Smooth muscle cell (in vitro differentiated cells): ENCODE measurements around the gene DRG2. TPM values are rescaled to one million over a fixed set of nuclear protein-coding genes. Genes with fewer than 3 reads are reported as not detected.

Source experiments
- DNase-seq: peaks from one replicate; lab custom pipeline; 2025; ENCODE audit not compliant: unreplicated experiment; lab: John Stamatoyannopoulos, UW
- H2AFZ ChIP-seq: fragments of 200-600 bp; sonication (generic); 2 replicates; pipeline ENCODE4 v1.6.0; 2016; ENCODE audit warnings: antibody characterized with exemption, low read depth, mild to moderate bottlenecking
- H3F3A ChIP-seq: fragments of 200-600 bp; sonication (generic); 2 replicates; pipeline ENCODE4 v1.6.0; 2017; ENCODE audit warnings: antibody characterized with exemption, low read depth
- H3K27ac ChIP-seq: fragments of 200-600 bp; sonication (generic); 2 replicates; pipeline ENCODE4 v1.5.1; 2016; ENCODE audit warnings: low read depth, mild to moderate bottlenecking
- H3K27me3 ChIP-seq: fragments of 200-600 bp; sonication (generic); 2 replicates; pipeline ENCODE4 v1.6.1; 2016; ENCODE audit warnings: low read depth, mild to moderate bottlenecking
- H3K36me3 ChIP-seq: fragments of 200-600 bp; sonication (generic); 2 replicates; pipeline ENCODE4 v1.5.1; 2016; ENCODE audit warnings: low read depth
- H3K4me1 ChIP-seq: fragments of 200-600 bp; sonication (generic); 2 replicates; pipeline ENCODE4 v1.5.1; 2016; ENCODE audit warnings: low read depth
- H3K4me2 ChIP-seq: fragments of 200-600 bp; sonication (generic); 2 replicates; pipeline ENCODE4 v1.6.0; 2016; ENCODE audit warnings: mild to moderate bottlenecking
- H3K4me3 ChIP-seq: fragments of 200-600 bp; sonication (generic); 2 replicates; pipeline ENCODE4 v1.5.1; 2016; ENCODE audit warnings: mild to moderate bottlenecking
- H3K79me2 ChIP-seq: fragments of 200-600 bp; sonication (generic); 2 replicates; pipeline ENCODE4 v1.6.0; 2016; ENCODE audit warnings: low read depth, mild to moderate bottlenecking
- H3K9ac ChIP-seq: fragments of 200-600 bp; sonication (generic); 2 replicates; pipeline ENCODE4 v1.6.0; 2016; ENCODE audit warnings: low read depth
- H3K9me3 ChIP-seq: fragments of 200-600 bp; sonication (generic); replicated peaks from 2 replicates; pipeline ENCODE4 v1.5.1; 2016; ENCODE audit warnings: low read depth
- H4K20me1 ChIP-seq: fragments of 200-600 bp; sonication (generic); 2 replicates; pipeline ENCODE4 v1.6.0; 2016; ENCODE audit warnings: low read depth
- CTCF ChIP-seq: fragments of 200-600 bp; sonication (generic); IDR thresholded peaks from 2 replicates; pipeline ENCODE4 v1.5.1; 2017; ENCODE audit warnings: borderline replicate concordance, mild to moderate bottlenecking, antibody characterized with exemption; ENCODE audit not compliant: insufficient read depth, poor library complexity, severe bottlenecking
- WGBS: methylation state at CpG from one replicate; pipeline ENCODE4 v1.1.7; 2016; ENCODE audit warnings: low lambda C conversion rate; 5-methylcytosine and 5-hydroxymethylcytosine counted together
- polyA plus RNA-seq: library from polyadenylated mRNA; unstranded; fragments of >200 nt; fragmentation: Nextera tagmentation; extraction: Ambion mirVana; gene quantifications from 2 replicates; pipeline ENCODE4 v1.2.1, GENCODE V29; 2016
- total RNA-seq: library from RNA; depleted of rRNA; stranded (reverse); fragments of >200 nt; gene quantifications from 2 replicates; pipeline ENCODE4 v1.2.3, GENCODE V29; 2014

The DRG2 gene
- total and polyA plus RNA-seq, 2 experiments from 2014 or later, result 24.5 to 36.6 TPM

- Histone ChIP-seq H3K27ac (no peak overlapping the region), H3K4me2 (no peak overlapping the region), H3K9me3 (no peaks in the 10 kb centered on the region), H3K27me3 (no peaks in the 10 kb centered on the region), H3K9ac (no peak overlapping the region), H4K20me1 (no peaks in the 10 kb centered on the region), H3K36me3 (no peaks in the 10 kb centered on the region), H3K79me2 (no peaks in the 10 kb centered on the region), H3K4me3 (no peak overlapping the region), H2AFZ (no peak overlapping the region), H3K4me1 (no peaks in the 10 kb centered on the region), H3F3A (no peaks in the 10 kb centered on the region)
- TF ChIP-seq CTCF, result no peak
- no peak for DNase-seq
- 95% methylated on average over 3 of the region's 3 CpGs for WGBS
Observed at GRCh38 chr17:18056214-18056613, 31.5 kb upstream of the DRG2 start.

- Histone ChIP-seq H3K27me3 (no peaks in the 10 kb centered on the region), H2AFZ (no peak overlapping the region), H4K20me1 (no peaks in the 10 kb centered on the region), H3F3A (no peaks in the 10 kb centered on the region), H3K79me2 (no peaks in the 10 kb centered on the region), H3K9ac (no peak overlapping the region), H3K27ac (no peak overlapping the region), H3K4me2 (no peak overlapping the region), H3K9me3 (no peaks in the 10 kb centered on the region), H3K36me3 (no peaks in the 10 kb centered on the region), H3K4me1 (no peaks in the 10 kb centered on the region), H3K4me3 (no peak overlapping the region)
- TF ChIP-seq CTCF, result no peak
- DNase-seq, result no peak
- 97% methylated on average over 5 of the region's 5 CpGs for WGBS
Observed at GRCh38 chr17:18059283-18059682, 28.5 kb upstream of the DRG2 start.

GRCh38 chr17:18064053-18064452, 23.7 kb upstream of the DRG2 start:
- no peaks in the 10 kb centered on the region for H3F3A ChIP-seq
- no peaks in the 10 kb centered on the region for H3K79me2 ChIP-seq
- H4K20me1 ChIP-seq, result no peaks in the 10 kb centered on the region
- H3K4me2 ChIP-seq, result no peak overlapping the region
- no peak overlapping the region for H3K9ac ChIP-seq
- H3K36me3 ChIP-seq, result no peaks in the 10 kb centered on the region
- no peak overlapping the region for H3K4me3 ChIP-seq
- TF ChIP-seq CTCF, result no peak
- no peaks in the 10 kb centered on the region for H3K9me3 ChIP-seq
- no peak for DNase-seq
- WGBS, result 100% methylated on average over 2 of the region's 2 CpGs
- no peaks in the 10 kb centered on the region for H3K4me1 ChIP-seq
- no peaks in the 10 kb centered on the region for H3K27me3 ChIP-seq
- no peak overlapping the region for H2AFZ ChIP-seq
- no peak overlapping the region for H3K27ac ChIP-seq

- H3K79me2 ChIP-seq, result no peaks in the 10 kb centered on the region
- no peak for TF ChIP-seq CTCF
- H4K20me1 ChIP-seq, result no peaks in the 10 kb centered on the region
- H3K27me3 ChIP-seq, result no peaks in the 10 kb centered on the region
- H3K4me2 ChIP-seq, result no peak overlapping the region
- no peaks in the 10 kb centered on the region for H3F3A ChIP-seq
- 97% methylated on average over 11 of the region's 11 CpGs for WGBS
- H3K9me3 ChIP-seq, result no peaks in the 10 kb centered on the region
- no peak overlapping the region for H3K9ac ChIP-seq
- no peak overlapping the region for H2AFZ ChIP-seq
- no peak overlapping the region for H3K27ac ChIP-seq
- H3K36me3 ChIP-seq, result no peaks in the 10 kb centered on the region
- H3K4me3 ChIP-seq, result no peak overlapping the region
- H3K4me1 ChIP-seq, result peaks cover under 1% of the 10 kb centered on the region
- DNase-seq, result no peak
Observed at GRCh38 chr17:18065546-18065945, 22.2 kb upstream of the DRG2 start.
